LHCN-M2 (cell line): ENCODE results near the gene CT45A6. TPM values are rescaled to one million over a fixed set of nuclear protein-coding genes. Genes with fewer than 3 reads are reported as not detected.
"Not testable (repeated sequence)": the region's sequence is repeated elsewhere in the genome, so short reads cannot be mapped to it uniquely, and the experiment has no call there.

Experiments
- DNase-seq: peaks from one replicate; pipeline ENCODE4 v3.0.0-alpha.2; 2012; ENCODE audit warnings: low read depth
- polyA plus RNA-seq: library from polyadenylated mRNA; unstranded; fragments of >200 nt; gene quantifications from one replicate; pipeline ENCODE4 v1.2.1, GENCODE V29; 2012; ENCODE audit warnings: missing spikeins
- total RNA-seq: library from RNA; depleted of rRNA; stranded (reverse); fragments of >200 nt; gene quantifications from 2 replicates; pipeline ENCODE4 v1.2.3, GENCODE V29; 2014; rRNA removed

The CT45A6 gene, protein sequence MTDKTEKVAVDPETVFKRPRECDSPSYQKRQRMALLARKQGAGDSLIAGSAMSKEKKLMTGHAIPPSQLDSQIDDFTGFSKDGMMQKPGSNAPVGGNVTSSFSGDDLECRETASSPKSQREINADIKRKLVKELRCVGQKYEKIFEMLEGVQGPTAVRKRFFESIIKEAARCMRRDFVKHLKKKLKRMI
- total RNA-seq = not detected in 2 replicates
- not detected for polyA plus RNA-seq

DNA sequence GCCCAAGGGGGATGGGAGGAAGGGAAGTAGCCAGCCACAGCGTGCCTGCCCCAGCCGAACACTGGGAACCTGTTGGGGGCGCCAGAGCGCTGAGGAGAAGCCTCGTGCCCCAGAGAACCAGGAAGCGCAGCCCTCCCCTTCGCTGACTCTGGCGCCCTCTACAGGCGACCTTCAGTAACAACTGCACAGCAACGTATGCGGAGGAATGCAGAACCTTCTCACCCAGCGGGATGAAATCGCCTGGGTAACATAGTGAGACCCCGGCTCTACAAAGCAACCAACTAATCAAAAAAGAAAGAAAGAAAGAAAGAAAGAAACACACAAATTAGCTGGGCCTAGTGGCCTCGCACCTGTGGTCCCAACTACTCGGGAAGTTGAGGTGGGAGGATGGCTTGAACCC is at the start of gene CT45A6:
Gene CT45A6 (minus strand): TSS at position 101 of the 400 bp plus-strand sequence. CDS start 3,794 bp downstream, outside the sequence.
- not testable (repeated sequence) for DNase-seq

DNA sequence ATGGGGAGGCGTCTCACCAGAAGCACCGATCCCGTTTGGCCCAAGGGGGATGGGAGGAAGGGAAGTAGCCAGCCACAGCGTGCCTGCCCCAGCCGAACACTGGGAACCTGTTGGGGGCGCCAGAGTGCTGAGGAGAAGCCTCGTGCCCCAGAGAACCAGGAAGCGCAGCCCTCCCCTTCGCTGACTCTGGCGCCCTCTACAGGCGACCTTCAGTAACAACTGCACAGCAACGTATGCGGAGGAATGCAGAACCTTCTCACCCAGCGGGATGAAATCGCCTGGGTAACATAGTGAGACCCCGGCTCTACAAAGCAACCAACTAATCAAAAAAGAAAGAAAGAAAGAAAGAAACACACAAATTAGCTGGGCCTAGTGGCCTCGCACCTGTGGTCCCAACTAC is 34.6 kb upstream of the CT45A6 start, which contains the start of gene CT45A7:
Gene CT45A7 (minus strand): TSS at position 101 of the 400 bp plus-strand sequence. CDS start 3,747 bp downstream, outside the sequence.
- not testable (repeated sequence) for DNase-seq

DNA sequence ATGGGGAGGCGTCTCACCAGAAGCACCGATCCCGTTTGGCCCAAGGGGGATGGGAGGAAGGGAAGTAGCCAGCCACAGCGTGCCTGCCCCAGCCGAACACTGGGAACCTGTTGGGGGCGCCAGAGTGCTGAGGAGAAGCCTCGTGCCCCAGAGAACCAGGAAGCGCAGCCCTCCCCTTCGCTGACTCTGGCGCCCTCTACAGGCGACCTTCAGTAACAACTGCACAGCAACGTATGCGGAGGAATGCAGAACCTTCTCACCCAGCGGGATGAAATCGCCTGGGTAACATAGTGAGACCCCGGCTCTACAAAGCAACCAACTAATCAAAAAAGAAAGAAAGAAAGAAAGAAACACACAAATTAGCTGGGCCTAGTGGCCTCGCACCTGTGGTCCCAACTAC is 17.3 kb upstream of the CT45A6 start, which contains the start of gene CT45A2:
Gene CT45A2 (minus strand): TSS at position 101 of the 400 bp plus-strand sequence. CDS start 3,747 bp downstream, outside the sequence.
- not testable (repeated sequence) for DNase-seq

GRCh38 chrX:135785403-135785802 is 17.2 kb downstream of the CT45A6 start, which contains the start of gene CT45A5:
Gene CT45A5 (minus strand): TSS chrX:135785503. CDS start chrX:135781729, 3,774 bp downstream.
- DNase-seq = not testable (repeated sequence)

GRCh38 chrX:135768091-135768490 is 34.5 kb downstream of the CT45A6 start, which contains the start of gene CT45A3:
Gene CT45A3 (minus strand): TSS chrX:135768191. CDS start chrX:135764444, 3,747 bp downstream.
- not testable (repeated sequence) for DNase-seq

GRCh38 chrX:135744739-135745138 is 57.8 kb downstream of the CT45A6 start:
- DNase-seq = not testable (repeated sequence)

Other genes with a start within 250 kb of the CT45A6 start
- not detected in 2 replicates for gene CT45A1, start 89.1 kb downstream of the CT45A6 start, total RNA-seq
- not detected in 2 replicates for gene CT45A3, start 34.6 kb downstream of the CT45A6 start, total RNA-seq
- not detected in 2 replicates for gene CT45A5, start 17.3 kb downstream of the CT45A6 start, total RNA-seq
- not detected in 2 replicates for gene CT45A2, start 17.2 kb upstream of the CT45A6 start, total RNA-seq
- gene CT45A7, start 34.5 kb upstream of the CT45A6 start, total RNA-seq = not detected in 2 replicates
- not detected in 2 replicates for gene CT45A8, start 51.8 kb upstream of the CT45A6 start, total RNA-seq
- not detected in 2 replicates for gene CT45A9, start 69.0 kb upstream of the CT45A6 start, total RNA-seq
- not detected in 2 replicates for gene CT45A10, start 90.7 kb upstream of the CT45A6 start, total RNA-seq
- not detected in 2 replicates for gene SAGE1, start 90.9 kb upstream of the CT45A6 start, total RNA-seq
- gene MMGT1, start 171.2 kb upstream of the CT45A6 start, total RNA-seq = 20.7 and 23.8 TPM in 2 replicates
- 18.7 and 23.6 TPM in 2 replicates for gene SLC9A6, start 182.6 kb upstream of the CT45A6 start, total RNA-seq